ENCODE data around the gene SPINK1. TPM values are rescaled to one million over a fixed set of nuclear protein-coding genes. Genes with fewer than 3 reads are reported as not detected.

The SPINK1 gene
- polyA plus RNA-seq, 1 donor from 2014 or later: not detected

DNA sequence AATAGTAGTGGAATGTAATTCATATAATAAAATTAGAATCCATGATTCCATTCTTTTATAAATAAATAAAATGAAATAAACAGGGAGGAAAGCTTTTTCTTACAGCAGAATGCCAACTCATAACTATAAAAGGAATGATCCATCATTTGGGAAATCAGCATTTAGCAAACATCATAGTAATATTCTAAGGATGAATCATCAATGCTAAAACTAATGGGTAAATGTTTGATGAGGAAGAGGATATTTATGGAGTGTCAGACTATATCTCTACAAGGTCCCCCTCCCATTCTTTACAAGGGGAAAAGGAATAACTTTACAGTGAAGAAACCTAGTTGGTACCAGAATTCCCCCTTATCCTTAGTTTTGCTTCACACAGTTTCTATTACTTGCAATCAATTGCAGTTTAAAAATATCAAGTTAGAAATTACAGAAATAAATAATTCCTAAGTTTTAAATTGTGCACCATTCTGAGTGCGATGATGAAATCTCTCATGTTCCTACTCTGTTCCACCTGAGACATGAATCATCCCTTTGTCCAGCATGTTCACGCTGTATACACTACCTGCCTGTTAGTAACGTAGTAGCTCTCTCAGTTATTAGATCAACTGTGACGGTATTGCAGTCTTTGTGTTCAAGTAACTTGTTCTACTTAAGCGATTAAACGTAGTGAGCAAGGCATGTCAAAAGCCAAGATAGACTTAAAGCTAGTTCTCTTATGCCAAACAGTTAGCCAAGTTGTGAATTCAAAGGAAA is 34.7 kb downstream of the SPINK1 start:
- Histone ChIP-seq H4K20me1 (ENCODE audit: insufficient read depth) (no peaks in the 10 kb centered on the region), H3K27ac (ENCODE audit: low read length) (no peak overlapping the region), H3K4me3 (ENCODE audit: low read length) (no peak overlapping the region), H3K9ac (ENCODE audit: low read length) (no peak overlapping the region), H3K79me2 (replicated peaks; ENCODE audit: insufficient read depth, low read length) (no peaks in the 10 kb centered on the region), H3K27me3 (ENCODE audit: insufficient read depth, low read depth, low read length) (no peaks in the 10 kb centered on the region), H3F3A (ENCODE audit: insufficient read depth, low read length, poor library complexity, severe bottlenecking) (no peaks in the 10 kb centered on the region), H3K9me2 (ENCODE audit: insufficient read depth, low read length) (no peaks in the 10 kb centered on the region), H3K9me3 (ENCODE audit: low read length) (no peaks in the 10 kb centered on the region), H2AFZ (ENCODE audit: low read depth, low read length) (no peak overlapping the region), H3K36me3 (ENCODE audit: insufficient read depth, low read length) (no peaks in the 10 kb centered on the region), H3K4me2 (ENCODE audit: low read length) (no peak overlapping the region)
- no peak for TF ChIP-seq EP300 (conservative IDR thresholded peaks at IDR 0.05; ENCODE audit: poor library complexity, severe bottlenecking)
- no peak for TF ChIP-seq POLR2AphosphoS5 (IDR thresholded peaks at IDR 0.05)
- TF ChIP-seq RAD21 (conservative IDR thresholded peaks at IDR 0.05): no peak
- no peak for TF ChIP-seq TAF1 (IDR thresholded peaks at IDR 0.05; ENCODE audit: low read depth)
- TF ChIP-seq SMC3 (conservative IDR thresholded peaks at IDR 0.05; ENCODE audit: poor library complexity): no peak
- TF ChIP-seq, protein P1, sequence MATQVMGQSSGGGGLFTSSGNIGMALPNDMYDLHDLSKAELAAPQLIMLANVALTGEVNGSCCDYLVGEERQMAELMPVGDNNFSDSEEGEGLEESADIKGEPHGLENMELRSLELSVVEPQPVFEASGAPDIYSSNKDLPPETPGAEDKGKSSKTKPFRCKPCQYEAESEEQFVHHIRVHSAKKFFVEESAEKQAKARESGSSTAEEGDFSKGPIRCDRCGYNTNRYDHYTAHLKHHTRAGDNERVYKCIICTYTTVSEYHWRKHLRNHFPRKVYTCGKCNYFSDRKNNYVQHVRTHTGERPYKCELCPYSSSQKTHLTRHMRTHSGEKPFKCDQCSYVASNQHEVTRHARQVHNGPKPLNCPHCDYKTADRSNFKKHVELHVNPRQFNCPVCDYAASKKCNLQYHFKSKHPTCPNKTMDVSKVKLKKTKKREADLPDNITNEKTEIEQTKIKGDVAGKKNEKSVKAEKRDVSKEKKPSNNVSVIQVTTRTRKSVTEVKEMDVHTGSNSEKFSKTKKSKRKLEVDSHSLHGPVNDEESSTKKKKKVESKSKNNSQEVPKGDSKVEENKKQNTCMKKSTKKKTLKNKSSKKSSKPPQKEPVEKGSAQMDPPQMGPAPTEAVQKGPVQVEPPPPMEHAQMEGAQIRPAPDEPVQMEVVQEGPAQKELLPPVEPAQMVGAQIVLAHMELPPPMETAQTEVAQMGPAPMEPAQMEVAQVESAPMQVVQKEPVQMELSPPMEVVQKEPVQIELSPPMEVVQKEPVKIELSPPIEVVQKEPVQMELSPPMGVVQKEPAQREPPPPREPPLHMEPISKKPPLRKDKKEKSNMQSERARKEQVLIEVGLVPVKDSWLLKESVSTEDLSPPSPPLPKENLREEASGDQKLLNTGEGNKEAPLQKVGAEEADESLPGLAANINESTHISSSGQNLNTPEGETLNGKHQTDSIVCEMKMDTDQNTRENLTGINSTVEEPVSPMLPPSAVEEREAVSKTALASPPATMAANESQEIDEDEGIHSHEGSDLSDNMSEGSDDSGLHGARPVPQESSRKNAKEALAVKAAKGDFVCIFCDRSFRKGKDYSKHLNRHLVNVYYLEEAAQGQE (IDR thresholded peaks at IDR 0.05; ENCODE audit: borderline replicate concordance): no peak
- TF ChIP-seq, protein P2, sequence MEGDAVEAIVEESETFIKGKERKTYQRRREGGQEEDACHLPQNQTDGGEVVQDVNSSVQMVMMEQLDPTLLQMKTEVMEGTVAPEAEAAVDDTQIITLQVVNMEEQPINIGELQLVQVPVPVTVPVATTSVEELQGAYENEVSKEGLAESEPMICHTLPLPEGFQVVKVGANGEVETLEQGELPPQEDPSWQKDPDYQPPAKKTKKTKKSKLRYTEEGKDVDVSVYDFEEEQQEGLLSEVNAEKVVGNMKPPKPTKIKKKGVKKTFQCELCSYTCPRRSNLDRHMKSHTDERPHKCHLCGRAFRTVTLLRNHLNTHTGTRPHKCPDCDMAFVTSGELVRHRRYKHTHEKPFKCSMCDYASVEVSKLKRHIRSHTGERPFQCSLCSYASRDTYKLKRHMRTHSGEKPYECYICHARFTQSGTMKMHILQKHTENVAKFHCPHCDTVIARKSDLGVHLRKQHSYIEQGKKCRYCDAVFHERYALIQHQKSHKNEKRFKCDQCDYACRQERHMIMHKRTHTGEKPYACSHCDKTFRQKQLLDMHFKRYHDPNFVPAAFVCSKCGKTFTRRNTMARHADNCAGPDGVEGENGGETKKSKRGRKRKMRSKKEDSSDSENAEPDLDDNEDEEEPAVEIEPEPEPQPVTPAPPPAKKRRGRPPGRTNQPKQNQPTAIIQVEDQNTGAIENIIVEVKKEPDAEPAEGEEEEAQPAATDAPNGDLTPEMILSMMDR (IDR thresholded peaks at IDR 0.05; ENCODE audit: poor library complexity, severe bottlenecking): no peak
- TF ChIP-seq MXI1 (conservative IDR thresholded peaks at IDR 0.05; ENCODE audit: poor library complexity, severe bottlenecking): no peak
- TF ChIP-seq EZH2 (IDR thresholded peaks at IDR 0.05; ENCODE audit: borderline replicate concordance, insufficient read depth, low read length, poor library complexity, severe bottlenecking): no peak

DNA sequence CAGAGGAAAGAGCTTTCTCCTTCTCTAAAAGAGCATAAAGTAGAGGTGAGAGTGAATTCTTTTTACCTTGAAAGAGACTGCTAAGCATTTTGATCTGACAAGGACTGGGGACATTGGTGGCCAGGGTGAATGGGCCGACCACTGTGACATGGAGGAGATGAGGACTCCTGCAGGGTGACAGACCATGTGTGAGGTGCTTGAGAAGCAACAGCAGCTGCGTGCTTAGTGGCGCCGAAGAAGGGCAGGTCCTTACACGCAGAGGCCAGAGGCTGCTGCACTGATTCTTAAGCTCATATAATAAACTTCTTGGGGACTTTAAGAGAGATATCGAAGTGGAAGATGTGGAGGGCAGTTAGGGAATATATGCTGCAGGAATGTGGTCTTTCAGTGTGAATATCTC is 40.3 kb downstream of the SPINK1 start:
- H3K4me3 ChIP-seq (ENCODE audit: low read length): no peak overlapping the region
- no peak overlapping the region for H3K27ac ChIP-seq (ENCODE audit: low read length)
- H2AFZ ChIP-seq (ENCODE audit: low read depth, low read length): no peak overlapping the region

More for the DNA sequence above, 40.3 kb downstream of the SPINK1 start:
- no peak overlapping the region for H3K4me2 ChIP-seq (ENCODE audit: low read length)
- H3K9ac ChIP-seq (ENCODE audit: low read length): no peak overlapping the region
- H3K9me2 ChIP-seq (ENCODE audit: insufficient read depth, low read length): no peaks in the 10 kb centered on the region
- no peak for TF ChIP-seq RAD21 (conservative IDR thresholded peaks at IDR 0.05)
- TF ChIP-seq, protein P2 (IDR thresholded peaks at IDR 0.05; ENCODE audit: poor library complexity, severe bottlenecking): no peak
- no peak for TF ChIP-seq SMC3 (conservative IDR thresholded peaks at IDR 0.05; ENCODE audit: poor library complexity)
- TF ChIP-seq, protein P1 (IDR thresholded peaks at IDR 0.05; ENCODE audit: borderline replicate concordance): no peak
- no peaks in the 10 kb centered on the region for H3K27me3 ChIP-seq (ENCODE audit: insufficient read depth, low read depth, low read length)
- no peaks in the 10 kb centered on the region for H3K79me2 ChIP-seq (replicated peaks; ENCODE audit: insufficient read depth, low read length)
- no peaks in the 10 kb centered on the region for H4K20me1 ChIP-seq (ENCODE audit: insufficient read depth)
- H3K9me3 ChIP-seq (ENCODE audit: low read length): no peaks in the 10 kb centered on the region
- H3F3A ChIP-seq (ENCODE audit: insufficient read depth, low read length, poor library complexity, severe bottlenecking): no peaks in the 10 kb centered on the region
- no peaks in the 10 kb centered on the region for H3K36me3 ChIP-seq (ENCODE audit: insufficient read depth, low read length)
